HepG2 (cell line): ENCODE results near the gene VEGFA. TPM values are rescaled to one million over a fixed set of nuclear protein-coding genes. Genes with fewer than 3 reads are reported as not detected.
A peak's percentile ranks its signal among the peaks of the same experiment; 100 is the strongest.

Source experiments
- CBX5 ChIP-seq: sonication (generic); formaldehyde crosslinking; IDR thresholded peaks from 2 replicates; pipeline ENCODE4 v1.4.0; 2020; ENCODE audit warnings: missing genetic modification reagents, borderline replicate concordance
- DPF2 ChIP-seq: sonication (generic); formaldehyde crosslinking; IDR thresholded peaks from 2 replicates; pipeline ENCODE4 v1.4.0; 2020; ENCODE audit warnings: mild to moderate bottlenecking, low read depth, missing genetic modification reagents, borderline replicate concordance
- ELF1 ChIP-seq: sonication (generic); formaldehyde crosslinking; IDR thresholded peaks from 2 replicates; pipeline ENCODE4 v1.4.0; 2020; ENCODE audit warnings: missing genetic modification reagents
- HMGXB3 ChIP-seq: sonication (generic); formaldehyde crosslinking; IDR thresholded peaks from 2 replicates; pipeline ENCODE4 v1.4.0; 2020; ENCODE audit warnings: missing genetic modification reagents, borderline replicate concordance
- HNRNPUL1 ChIP-seq: fragments of 200-400 bp; formaldehyde crosslinking; IDR thresholded peaks from 2 replicates; pipeline ENCODE4 v1.6.1; 2017; ENCODE audit warnings: low read depth, mild to moderate bottlenecking, low read length, moderate library complexity
- IKZF1 ChIP-seq: fragments of 450-650 bp; IDR thresholded peaks from 2 replicates; pipeline ENCODE4 v1.7.1; 2016
- JUND ChIP-seq: sonication (generic); formaldehyde crosslinking; IDR thresholded peaks from 2 replicates; pipeline ENCODE4 v1.8.0; 2022; ENCODE audit warnings: mild to moderate bottlenecking, missing genetic modification reagents
- KLF11 ChIP-seq: IDR thresholded peaks from 2 replicates; pipeline ENCODE4 v1.6.1; 2016; ENCODE audit warnings: missing compliant biosample characterization
- NCOA1 ChIP-seq: sonication (generic); formaldehyde crosslinking; IDR thresholded peaks from 2 replicates; pipeline ENCODE4 v1.9.0; 2021; ENCODE audit warnings: missing genetic modification reagents
- PPARG ChIP-seq: conservative IDR thresholded peaks from 2 replicates; pipeline ENCODE4 v1.6.1; 2016; ENCODE audit warnings: missing biosample characterization, missing genetic modification reagents
- PREB ChIP-seq: sonication (generic); formaldehyde crosslinking; IDR thresholded peaks from 2 replicates; pipeline ENCODE4 v1.4.0; 2020; ENCODE audit warnings: missing genetic modification reagents
- RFXANK ChIP-seq: IDR thresholded peaks from 2 replicates; pipeline ENCODE4 v1.6.1; 2016
- SAP130 ChIP-seq: IDR thresholded peaks from 2 replicates; pipeline ENCODE4 v1.6.1; 2016; ENCODE audit warnings: low read depth
- TEAD3 ChIP-seq: optimal IDR thresholded peaks from 2 replicates; pipeline ENCODE3; 2016; ENCODE audit warnings: borderline replicate concordance
- ZBTB25 ChIP-seq: IDR thresholded peaks from 2 replicates; pipeline ENCODE4 v1.6.1; 2018; ENCODE audit warnings: missing genetic modification reagents
- ZNF292 ChIP-seq: sonication (generic); formaldehyde crosslinking; IDR thresholded peaks from 2 replicates; pipeline ENCODE4 v1.8.1; 2022; ENCODE audit warnings: mild to moderate bottlenecking, low read depth, missing genetic modification reagents, borderline replicate concordance
- ZNF335 ChIP-seq: sonication (generic); formaldehyde crosslinking; IDR thresholded peaks from 2 replicates; pipeline ENCODE4 v1.4.0; 2020; ENCODE audit warnings: missing genetic modification reagents
- ZNF441 ChIP-seq: sonication (generic); formaldehyde crosslinking; IDR thresholded peaks from 2 replicates; pipeline ENCODE4 v1.7.0; 2021; ENCODE audit warnings: missing genetic modification reagents, borderline replicate concordance
- ZNF496 ChIP-seq: sonication (generic); formaldehyde crosslinking; IDR thresholded peaks from 2 replicates; pipeline ENCODE4 v1.8.1; 2023; ENCODE audit warnings: mild to moderate bottlenecking, moderate library complexity, missing genetic modification reagents; ENCODE audit not compliant: insufficient replicate concordance
- ZNF543 ChIP-seq: sonication (generic); formaldehyde crosslinking; IDR thresholded peaks from 2 replicates; pipeline ENCODE4 v1.4.0; 2020; ENCODE audit warnings: mild to moderate bottlenecking, missing genetic modification reagents
- ZNF598 ChIP-seq: sonication (generic); formaldehyde crosslinking; IDR thresholded peaks from 2 replicates; pipeline ENCODE4 v1.5.1; 2020; ENCODE audit warnings: mild to moderate bottlenecking, missing genetic modification reagents, borderline replicate concordance
- ZNF629 ChIP-seq: sonication (generic); formaldehyde crosslinking; conservative IDR thresholded peaks from 2 replicates; pipeline ENCODE4 v1.5.0; 2020; ENCODE audit warnings: missing genetic modification reagents
- ZNF672 ChIP-seq: sonication (generic); formaldehyde crosslinking; IDR thresholded peaks from 2 replicates; pipeline ENCODE4 v1.8.1; 2022; ENCODE audit warnings: missing genetic modification reagents
- ZNF850 ChIP-seq: sonication (generic); formaldehyde crosslinking; conservative IDR thresholded peaks from 2 replicates; pipeline ENCODE4 v1.9.0; 2021; ENCODE audit warnings: mild to moderate bottlenecking, missing genetic modification reagents
- polyA plus RNA-seq, 8 experiments: library from polyadenylated mRNA; depleted of rRNA in 3 of 8; stranded (reverse) in 7 of 8; unstranded in 1 of 8; fragments of >200 nt; fragmentation: Illumina TruSeq in 4 of 8; extraction: Trizol in 4 of 8; gene quantifications; 2 replicates each; pipeline versions ENCODE4 v1.2.1 to v1.2.3, GENCODE V29; 2011 to 2016; ENCODE audit warnings: low read depth in 4 of 8, missing spikeins in 1 of 8, mixed read lengths in 1 of 8; ENCODE audit not compliant: insufficient read depth in 1 of 8
- total RNA-seq, 5 experiments: library from RNA; depleted of rRNA; stranded (reverse); fragments of >200 nt; fragmentation: Illumina TruSeq; extraction: Trizol; gene quantifications; 2 replicates each; pipeline ENCODE4 v1.2.3, GENCODE V29; 2016; ENCODE audit warnings: low read depth in 1 of 5
- TF ChIP-seq, protein P1 (sequence below): IDR thresholded peaks from 2 replicates; pipeline ENCODE4 v1.6.1; 2012; ENCODE audit warnings: inconsistent platforms

The VEGFA gene
- total and polyA plus RNA-seq, 2 of the 13 experiments (the other 11 are each of a cell fraction or from before 2014, with no cell fraction given): 68.1 to 629 TPM

GRCh38 chr6:43812850-43813578, 43.0 kb downstream of the VEGFA start (continued):
- TF ChIP-seq ZNF543 (no peak), ZNF335 (CRISPR knock-in tag) (no peak), NCOA1 (no peak), ZBTB25 (CRISPR knock-in tag) (no peak), RFXANK (no peak), PREB (CRISPR knock-in tag) (no peak), ZNF629 (CRISPR knock-in tag) (no peak), DPF2 (CRISPR knock-in tag) (no peak), HNRNPUL1 (no peak), KLF11 (CRISPR knock-in tag) (no peak), ZNF598 (no peak), SAP130 (CRISPR knock-in tag) (peak; percentile 37; the same call in 1 of the 2 replicates), TEAD3 (CRISPR knock-in tag) (peak; percentile 34), ELF1 (CRISPR knock-in tag) (no peak), ZNF672 (CRISPR knock-in tag) (no peak), CBX5 (no peak), HMGXB3 (CRISPR knock-in tag) (no peak), ZNF496 (no peak), ZNF441 (0 out of 2 replicates have a peak, but pooled peaks have one; percentile 32), ZNF292 (CRISPR knock-in tag) (peak; percentile 70; the same call in 1 of the 2 replicates), JUND (CRISPR knock-in tag) (0 out of 2 replicates have a peak, but pooled peaks have one; percentile 17), PPARG (CRISPR knock-in tag) (peak; percentile 94), IKZF1 (no peak), ZNF850 (CRISPR knock-in tag) (0 out of 2 replicates have a peak, but pooled peaks have one; percentile 46)
- TF ChIP-seq, protein P1, sequence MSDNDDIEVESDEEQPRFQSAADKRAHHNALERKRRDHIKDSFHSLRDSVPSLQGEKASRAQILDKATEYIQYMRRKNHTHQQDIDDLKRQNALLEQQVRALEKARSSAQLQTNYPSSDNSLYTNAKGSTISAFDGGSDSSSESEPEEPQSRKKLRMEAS: peak; percentile 71
